Measurements from ENCODE around the gene DNAJB2.

- TF ChIP-seq CTCF (IDR thresholded peaks at IDR 0.05): no peak
- no peak for TF ChIP-seq GABPA (IDR thresholded peaks at IDR 0.05; ENCODE audit: low read depth)
- TF ChIP-seq MAX (IDR thresholded peaks at IDR 0.05; ENCODE audit: low read depth): no peak
- TF ChIP-seq USF2 (IDR thresholded peaks at IDR 0.05; ENCODE audit: borderline replicate concordance, low read depth, low read length): no peak
- no peak for TF ChIP-seq JUND (IDR thresholded peaks at IDR 0.05)
- no peak for TF ChIP-seq RAD21 (IDR thresholded peaks at IDR 0.05; ENCODE audit: low read length)
- no peak for TF ChIP-seq CHD2 (IDR thresholded peaks at IDR 0.05; ENCODE audit: low read length, partially characterized antibody)
- no peak for TF ChIP-seq ZBTB33 (IDR thresholded peaks at IDR 0.05; ENCODE audit: borderline replicate concordance, low read depth)
- no peak for TF ChIP-seq EP300 (IDR thresholded peaks at IDR 0.05; ENCODE audit: borderline replicate concordance in 1 of 2, low read depth in 1 of 2, low read length in 1 of 2)
- no peak for TF ChIP-seq FOXJ3 (CRISPR knock-in tag; IDR thresholded peaks at IDR 0.05)
- TF ChIP-seq YY1 (IDR thresholded peaks at IDR 0.05; ENCODE audit: low read depth): no peak
- no peak for TF ChIP-seq EZH2phosphoT487 (IDR thresholded peaks at IDR 0.05; ENCODE audit: borderline replicate concordance, low read depth)
These were observed 30.3 kb upstream of the DNAJB2 start for GRCh38 chr2:219248845-219249202.
